HCT116 (cell line): Measurements from ENCODE around the gene EFCAB5. TPM values are rescaled to one million over a fixed set of nuclear protein-coding genes. Genes with fewer than 3 reads are reported as not detected.

Experiments used
- ATAC-seq: fragments of 200-7000 bp; cut with Tn5 transposase; 2 replicates; pipeline ENCODE4 v1.9.1; 2020; ENCODE audit warnings: mild to moderate bottlenecking, moderate library complexity
- BruUV-seq: library from RNA; stranded (reverse); fragments of 400-500 nt; replicated peaks from 2 replicates; lab custom pipeline; 2021; lab: Mats Ljungman, UMichigan
- CTCF ChIA-PET: fragments of 300-600 bp; sonication (Branson Sonifier 250); formaldehyde crosslinking; loops from one replicate; lab custom pipeline; 2021; ENCODE audit warnings: antibody characterized with exemption; lab: Charles Lee
- POLR2A ChIA-PET: fragments of 300-600, 350-600 bp; sonication (Branson Sonifier 250); formaldehyde crosslinking; loops from one replicate; lab custom pipeline; 2021; ENCODE audit warnings: antibody characterized with exemption; lab: Charles Lee
- RAD21 ChIA-PET, 2 experiments: fragments of 300-600 bp; sonication (Branson Sonifier 250); formaldehyde crosslinking; loops; one replicate each; lab custom pipeline; 2023; ENCODE audit warnings: low total read pairs in 2 of 2; ENCODE audit not compliant: uncharacterized antibody in 2 of 2, unreplicated experiment in 2 of 2, low non-redundant PET in 1 of 2; lab: Charles Lee
- DNase-seq: peaks from one replicate; pipeline ENCODE4 v3.0.0-alpha.2; 2010; ENCODE audit warnings: low read depth, low spot score
- H2AFZ ChIP-seq: fragments of 200-600 bp; shearing (Covaris generic), sonication (generic); 2 replicates; pipeline ENCODE4 v1.6.1; 2017; ENCODE audit warnings: low read depth, mixed run types, mixed read lengths, antibody characterized with exemption, low read length; ENCODE audit not compliant: poor library complexity, severe bottlenecking
- H3K27ac ChIP-seq: 2 replicates; pipeline ENCODE4 v1.5.1; 2012; ENCODE audit warnings: low read depth, low read length
- H3K27me3 ChIP-seq: fragments of 200-600 bp; sonication (generic); 2 replicates; pipeline ENCODE4 v1.6.1; 2016; ENCODE audit warnings: mixed run types, low read length, mixed read lengths; ENCODE audit not compliant: insufficient read depth
- H3K36me3 ChIP-seq, 2 experiments: fragments of 200-500 bp in 1 of 2; fragments of 200-600 bp in 1 of 2; sonication (Bioruptor generic) in 1 of 2; sonication (generic) in 1 of 2; 2 replicates each; pipeline versions ENCODE4 v1.5.1 to v1.6.1; 2014 to 2016; ENCODE audit warnings: low read length in 2 of 2, inconsistent platforms in 1 of 2, mixed read lengths in 1 of 2, mixed run types in 1 of 2; ENCODE audit not compliant: insufficient read depth in 2 of 2, control insufficient read depth in 1 of 2
- H3K4me1 ChIP-seq, 2 experiments: fragments of 200-600 bp in 1 of 2; sonication (generic) in 1 of 2; 2 replicates each; pipeline versions ENCODE4 v1.5.1 to v1.6.1; 2012 to 2017; ENCODE audit warnings: low read length in 2 of 2, inconsistent platforms in 1 of 2, mild to moderate bottlenecking in 1 of 2, mixed read lengths in 1 of 2, mixed run types in 1 of 2, moderate library complexity in 1 of 2; ENCODE audit not compliant: insufficient read depth in 2 of 2, control insufficient read depth in 1 of 2
- H3K4me2 ChIP-seq: fragments of 200-600 bp; sonication (generic); 2 replicates; pipeline ENCODE4 v1.6.1; 2017; ENCODE audit warnings: mixed run types, low read length, mixed read lengths
- H3K4me3 ChIP-seq, 2 experiments: fragments of 200-600 bp in 1 of 2; sonication (generic) in 1 of 2; replicated peaks in 1 of 2; 2 replicates each; pipeline ENCODE4 v1.5.1; 2011 to 2016; ENCODE audit warnings: low read length in 2 of 2, control low read depth in 1 of 2, low read depth in 1 of 2, mild to moderate bottlenecking in 1 of 2, mixed read lengths in 1 of 2, mixed run types in 1 of 2
- H3K79me2 ChIP-seq: fragments of 200-600 bp; sonication (generic); 2 replicates; pipeline ENCODE4 v1.6.1; 2017; ENCODE audit warnings: mild to moderate bottlenecking, mixed run types, low read length, moderate library complexity, mixed read lengths; ENCODE audit not compliant: insufficient read depth
- H3K9ac ChIP-seq: fragments of 200-600 bp; sonication (generic); 2 replicates; pipeline ENCODE4 v1.6.1; 2016; ENCODE audit warnings: low read length, mixed read lengths
- H3K9me2 ChIP-seq: fragments of 200-600 bp; sonication (generic), shearing (Covaris generic); 2 replicates; pipeline ENCODE4 v1.6.1; 2017; ENCODE audit warnings: mixed run types, mild to moderate bottlenecking, moderate library complexity; ENCODE audit not compliant: insufficient read depth
- H3K9me3 ChIP-seq, 2 experiments: fragments of 200-500 bp in 1 of 2; fragments of 200-600 bp in 1 of 2; sonication (Bioruptor generic) in 1 of 2; sonication (generic) in 1 of 2; 2 replicates each; pipeline ENCODE4 v1.6.1; 2014 to 2017; ENCODE audit warnings: low read length in 2 of 2, mixed read lengths in 2 of 2, inconsistent platforms in 1 of 2, low read depth in 1 of 2, mild to moderate bottlenecking in 1 of 2, mixed run types in 1 of 2, moderate library complexity in 1 of 2; ENCODE audit not compliant: control insufficient read depth in 1 of 2, insufficient read depth in 1 of 2
- H4K20me1 ChIP-seq: fragments of 200-600 bp; sonication (generic), shearing (Covaris generic); 2 replicates; pipeline ENCODE4 v1.6.1; 2017; ENCODE audit warnings: mixed run types, mild to moderate bottlenecking, moderate library complexity; ENCODE audit not compliant: insufficient read depth
- CBX3 ChIP-seq: IDR thresholded peaks from 2 replicates; pipeline ENCODE4 v1.6.1; 2012; ENCODE audit warnings: low read depth
- EGR1 ChIP-seq: IDR thresholded peaks from 2 replicates; pipeline ENCODE4 v1.6.1; 2012; ENCODE audit warnings: low read depth
- EZH2 ChIP-seq: fragments of 200-600 bp; sonication (generic); IDR thresholded peaks from 2 replicates; pipeline ENCODE4 v1.6.1; 2017; ENCODE audit warnings: antibody characterized with exemption, mixed run types
- EZH2phosphoT487 ChIP-seq: fragments of 200-600 bp; IDR thresholded peaks from 2 replicates; pipeline ENCODE4 v1.6.1; 2018; ENCODE audit warnings: antibody characterized with exemption, borderline replicate concordance
- JUND ChIP-seq: IDR thresholded peaks from 2 replicates; pipeline ENCODE4 v1.6.1; 2012
- POLR2A ChIP-seq: IDR thresholded peaks from 2 replicates; pipeline ENCODE4 v1.7.0; 2011; ENCODE audit warnings: borderline replicate concordance; ENCODE audit not compliant: insufficient read depth, insufficient read length; ENCODE audit errors: extremely low read depth
- POLR2AphosphoS5 ChIP-seq: IDR thresholded peaks from 2 replicates; pipeline ENCODE4 v1.6.1; 2011; ENCODE audit warnings: mild to moderate bottlenecking, low read depth, low read length, moderate library complexity
- REST ChIP-seq: IDR thresholded peaks from 2 replicates; pipeline ENCODE4 v1.6.1; 2012; ENCODE audit warnings: low read depth
- SIN3A ChIP-seq: IDR thresholded peaks from 2 replicates; pipeline ENCODE4 v1.6.1; 2012; ENCODE audit warnings: low read depth
- SRF ChIP-seq: IDR thresholded peaks from 2 replicates; pipeline ENCODE4 v1.6.1; 2012; ENCODE audit warnings: low read depth
- TCF7L2 ChIP-seq: IDR thresholded peaks from 2 replicates; pipeline ENCODE4 v1.7.0; 2011; ENCODE audit warnings: borderline replicate concordance, inconsistent platforms; ENCODE audit not compliant: insufficient read depth, insufficient read length; ENCODE audit errors: extremely low read depth
- YY1 ChIP-seq: IDR thresholded peaks from 2 replicates; pipeline ENCODE4 v1.6.1; 2011; ENCODE audit warnings: low read length, low read depth, moderate library complexity, mild to moderate bottlenecking; ENCODE audit not compliant: insufficient replicate concordance; ENCODE audit errors: extremely low read depth
- ZFX ChIP-seq: fragments of 450-650 bp; IDR thresholded peaks from 2 replicates; pipeline ENCODE4 v1.6.1; 2017
- ZNF274 ChIP-seq: fragments of 200-500 bp; sonication (Bioruptor generic); IDR thresholded peaks from 2 replicates; pipeline ENCODE4 v1.6.1; 2014; ENCODE audit warnings: mild to moderate bottlenecking, low read depth, low read length, inconsistent platforms
- intact Hi-C: fragments of 100-400 bp; cut with micrococcal nuclease; formaldehyde crosslinking; loops from 2 replicates; pipeline ENCODE4 v1.10.0; 2022
- total RNA-seq: library from RNA; stranded (reverse); gene quantifications from one replicate; pipeline ENCODE4 v1.2.1, GENCODE V29; 2021; ENCODE audit not compliant: unreplicated experiment
- TF ChIP-seq, protein P1 (sequence below): IDR thresholded peaks from 2 replicates; pipeline ENCODE4 v1.6.1; 2011; ENCODE audit warnings: mild to moderate bottlenecking, low read length, moderate library complexity; ENCODE audit not compliant: insufficient replicate concordance; ENCODE audit errors: extremely low read depth

EFCAB5 gene
- total RNA-seq, 1 experiment from 2014 or later: 0.17 TPM

DNA sequence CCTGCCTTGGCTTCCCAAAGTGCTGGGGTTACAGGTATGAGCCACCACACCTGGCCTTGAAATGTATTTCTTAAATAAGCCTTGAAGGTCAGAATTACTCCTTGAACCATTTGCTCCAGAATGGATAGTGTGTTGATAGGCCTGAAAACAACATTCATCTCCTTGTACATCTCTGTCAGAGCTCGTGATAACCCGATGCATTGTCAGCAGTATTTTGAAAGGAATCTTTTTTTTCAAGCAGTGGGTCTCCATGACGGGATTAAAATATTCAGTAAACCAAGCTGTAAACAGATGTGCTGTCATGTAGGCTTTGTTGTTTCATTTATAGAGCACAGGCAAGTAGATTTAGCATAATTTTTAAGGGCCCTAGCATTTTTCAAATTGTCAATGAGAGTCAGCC lies 191.8 kb downstream of the EFCAB5 start:
- H3K27me3 ChIP-seq: no peaks in the 10 kb centered on the region
- BruUV-seq: no TSS peak
- intact Hi-C loops: no loop called here
- ChIA-PET POLR2A (interaction anchor here (0.6 to 1.2 kb wide), 2 partner anchors 15 to 368 kb away, joined by 3 to 9 read pairs; no protein-coding TSS in a partner anchor), CTCF (interaction anchor here (0.6 kb wide), 1 partner anchor 8 kb away, joined by 3 read pairs; no protein-coding TSS in a partner anchor), RAD21 (interaction anchor here in 1 of 2 experiments (0.6 kb wide), 1 partner anchor 190 kb away, joined by 4 read pairs; no protein-coding TSS in a partner anchor)
- H3K4me3 ChIP-seq: no peak overlapping the region
- H2AFZ ChIP-seq: no peak overlapping the region
- H3K4me1 ChIP-seq: no peaks in the 10 kb centered on the region
- peaks cover 20 to 27% of the 10 kb centered on the region in 2 experiments; a peak in 3 of 4 replicates for H3K36me3 ChIP-seq
- DNase-seq: no peak
- no peak for TF ChIP-seq EZH2phosphoT487
- TF ChIP-seq JUND: no peak
- H3K4me2 ChIP-seq: no peak overlapping the region
- peaks cover 27% of the 10 kb centered on the region; the same call in 1 of the 2 replicates for H4K20me1 ChIP-seq
- H3K9me2 ChIP-seq: no peaks in the 10 kb centered on the region
- no peak overlapping the region for H3K27ac ChIP-seq
- no peaks in the 10 kb centered on the region for H3K9me3 ChIP-seq
- no peak for ATAC-seq
- no peak overlapping the region for H3K9ac ChIP-seq
- peaks cover 97% of the 10 kb centered on the region for H3K79me2 ChIP-seq

DNA sequence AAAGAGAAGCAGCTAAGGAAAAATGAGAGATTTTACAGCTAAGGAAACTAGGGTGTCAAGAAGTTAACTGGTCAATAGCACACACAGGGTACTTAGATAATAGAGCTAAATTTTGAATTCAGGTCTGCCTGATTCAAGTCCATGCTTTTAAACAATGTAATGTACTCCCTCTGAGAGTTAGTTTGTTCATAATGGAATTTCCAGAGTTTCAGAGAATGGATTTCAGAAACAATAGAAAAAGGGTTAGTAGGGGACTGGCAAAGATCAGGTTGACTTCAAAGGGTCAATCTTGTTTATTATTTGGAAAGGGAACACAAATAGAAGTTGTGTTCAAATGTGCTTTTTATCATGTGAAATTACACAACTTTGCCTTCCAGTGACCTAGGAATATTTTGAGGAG lies 193.1 kb downstream of the EFCAB5 start:
- POLR2A ChIA-PET: interaction anchor here (1.2 kb wide), 1 partner anchor 16 kb away, joined by 3 read pairs; no protein-coding TSS in a partner anchor
- no peak for TF ChIP-seq EZH2
- no peak for TF ChIP-seq SRF
- TF ChIP-seq REST: no peak
- TF ChIP-seq POLR2AphosphoS5: no peak
- no peak for TF ChIP-seq POLR2A
- no peak for TF ChIP-seq EZH2phosphoT487
- TF ChIP-seq EGR1: no peak
- no peak for TF ChIP-seq ZFX
- TF ChIP-seq SIN3A: no peak
- no peak for TF ChIP-seq CBX3
- TF ChIP-seq, protein P1, sequence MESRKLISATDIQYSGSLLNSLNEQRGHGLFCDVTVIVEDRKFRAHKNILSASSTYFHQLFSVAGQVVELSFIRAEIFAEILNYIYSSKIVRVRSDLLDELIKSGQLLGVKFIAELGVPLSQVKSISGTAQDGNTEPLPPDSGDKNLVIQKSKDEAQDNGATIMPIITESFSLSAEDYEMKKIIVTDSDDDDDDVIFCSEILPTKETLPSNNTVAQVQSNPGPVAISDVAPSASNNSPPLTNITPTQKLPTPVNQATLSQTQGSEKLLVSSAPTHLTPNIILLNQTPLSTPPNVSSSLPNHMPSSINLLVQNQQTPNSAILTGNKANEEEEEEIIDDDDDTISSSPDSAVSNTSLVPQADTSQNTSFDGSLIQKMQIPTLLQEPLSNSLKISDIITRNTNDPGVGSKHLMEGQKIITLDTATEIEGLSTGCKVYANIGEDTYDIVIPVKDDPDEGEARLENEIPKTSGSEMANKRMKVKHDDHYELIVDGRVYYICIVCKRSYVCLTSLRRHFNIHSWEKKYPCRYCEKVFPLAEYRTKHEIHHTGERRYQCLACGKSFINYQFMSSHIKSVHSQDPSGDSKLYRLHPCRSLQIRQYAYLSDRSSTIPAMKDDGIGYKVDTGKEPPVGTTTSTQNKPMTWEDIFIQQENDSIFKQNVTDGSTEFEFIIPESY: no peak
- TF ChIP-seq TCF7L2: no peak
- TF ChIP-seq ZNF274: no peak
- TF ChIP-seq YY1: no peak

More for the DNA sequence above, 193.1 kb downstream of the EFCAB5 start:
- ChIA-PET RAD21 (no interaction called here), CTCF (no interaction called here)
- Histone ChIP-seq H3K4me2 (no peak overlapping the region), H3K9me2 (no peaks in the 10 kb centered on the region), H4K20me1 (peaks cover 31% of the 10 kb centered on the region; the same call in 1 of the 2 replicates), H3K79me2 (peaks cover 97% of the 10 kb centered on the region), H3K9ac (no peak overlapping the region), H3K27ac (no peak overlapping the region), H2AFZ (no peak overlapping the region), H3K36me3 (peaks cover 16 to 24% of the 10 kb centered on the region in 2 experiments; a peak in 3 of 4 replicates), H3K27me3 (no peaks in the 10 kb centered on the region), H3K9me3 (no peaks in the 10 kb centered on the region), H3K4me1 (no peaks in the 10 kb centered on the region), H3K4me3 (no peak overlapping the region)
- DNase-seq (no peak), ATAC-seq (no peak)
- BruUV-seq: no TSS peak
- intact Hi-C loops: no loop called here
